GM18505 (cell line): ENCODE measurements around the gene TSPAN14.
A peak's percentile ranks its signal among the peaks of the same experiment; 100 is the strongest.

ENCODE experiments used
- ATAC-seq: cut with Tn5 transposase; IDR thresholded peaks from one replicate; pipeline ENCODE4 v1.9.1; 2021; ENCODE audit not compliant: unreplicated experiment
- POLR2A ChIP-seq: IDR thresholded peaks from 4 replicates; pipeline ENCODE4 v1.6.1; 2011; ENCODE audit warnings: borderline replicate concordance; ENCODE audit not compliant: insufficient read depth, insufficient read length; ENCODE audit errors: extremely low read depth

The TSPAN14 gene

GRCh38 chr10:80488539-80489066 is 34.5 kb downstream of the TSPAN14 start:
- TF ChIP-seq POLR2A: no peak
- no peak for ATAC-seq

- ATAC-seq: no peak
- TF ChIP-seq POLR2A: no peak
Measured at GRCh38 chr10:80489371-80490112, 35.4 kb downstream of the TSPAN14 start.

GRCh38 chr10:80491251-80492102 is 37.4 kb downstream of the TSPAN14 start:
- ATAC-seq: no peak
- TF ChIP-seq POLR2A: no peak

GRCh38 chr10:80492848-80493521 is 38.9 kb downstream of the TSPAN14 start:
- ATAC-seq: peak; percentile 24
- TF ChIP-seq POLR2A: no peak

- peak; percentile 55 for ATAC-seq
- no peak for TF ChIP-seq POLR2A
Measured at GRCh38 chr10:80493522-80494051, 39.5 kb downstream of the TSPAN14 start.

- ATAC-seq: no peak
- no peak for TF ChIP-seq POLR2A
Measured at GRCh38 chr10:80496555-80497172, 42.6 kb downstream of the TSPAN14 start.

GRCh38 chr10:80497187-80498077 is 43.3 kb downstream of the TSPAN14 start:
- no peak for TF ChIP-seq POLR2A
- no peak for ATAC-seq

GRCh38 chr10:80498078-80498832 is 44.1 kb downstream of the TSPAN14 start:
- no peak for TF ChIP-seq POLR2A
- ATAC-seq: no peak

GRCh38 chr10:80498833-80499741 is 45.0 kb downstream of the TSPAN14 start:
- ATAC-seq: no peak
- no peak for TF ChIP-seq POLR2A
